HUES48 (cell line): ENCODE measurements around the gene HMGN3.

Experiments
- H3K27ac ChIP-seq: one replicate; pipeline ENCODE4 v1.7.0; 2013; ENCODE audit warnings: low read depth, low read length, inconsistent platforms
- H3K27me3 ChIP-seq: 2 replicates; pipeline ENCODE4 v1.6.1; 2013; ENCODE audit warnings: mild to moderate bottlenecking, low read length; ENCODE audit not compliant: control insufficient read depth, insufficient read depth
- H3K36me3 ChIP-seq: 2 replicates; pipeline ENCODE4 v1.6.1; 2013; ENCODE audit warnings: low read length; ENCODE audit not compliant: control insufficient read depth, insufficient read depth
- H3K4me1 ChIP-seq: 2 replicates; pipeline ENCODE4 v1.6.1; 2013; ENCODE audit warnings: mild to moderate bottlenecking, low read length; ENCODE audit not compliant: control insufficient read depth, insufficient read depth
- H3K4me3 ChIP-seq: 2 replicates; pipeline ENCODE4 v1.5.1; 2013; ENCODE audit warnings: mild to moderate bottlenecking, low read depth, low read length
- H3K9ac ChIP-seq: 2 replicates; pipeline ENCODE4 v1.6.1; 2013; ENCODE audit warnings: mild to moderate bottlenecking, low read depth, low read length, moderate library complexity
- H3K9me3 ChIP-seq: 2 replicates; pipeline ENCODE4 v1.6.1; 2013; ENCODE audit warnings: low read length; ENCODE audit not compliant: control insufficient read depth, insufficient read depth

Gene HMGN3

DNA sequence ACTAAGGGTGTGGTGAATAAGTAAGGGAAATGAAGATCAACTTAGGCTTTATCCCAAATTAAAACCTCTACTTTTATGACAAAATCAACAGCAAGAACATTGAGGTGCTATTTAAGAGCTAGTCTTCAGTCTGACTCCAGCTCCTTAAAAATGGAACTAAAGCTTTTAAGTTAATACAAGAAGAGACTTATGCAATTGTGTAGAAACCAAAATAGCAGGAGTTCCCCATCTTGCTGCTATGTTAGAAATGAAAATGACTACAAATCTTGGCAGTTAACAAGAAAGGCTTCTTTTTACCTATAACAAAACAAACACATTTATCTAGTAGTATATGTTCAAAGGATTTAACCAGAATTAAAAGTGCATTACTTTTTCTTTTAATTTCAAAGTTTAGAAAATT lies 25.7 kb downstream of the HMGN3 start:
- Histone ChIP-seq H3K27ac (no peak overlapping the region), H3K36me3 (peaks cover 68% of the 10 kb centered on the region), H3K27me3 (no peaks in the 10 kb centered on the region), H3K4me1 (no peaks in the 10 kb centered on the region), H3K4me3 (no peak overlapping the region), H3K9ac (no peak overlapping the region), H3K9me3 (no peaks in the 10 kb centered on the region)

GRCh38 chr6:79203753-79204253 lies 30.7 kb downstream of the HMGN3 start:
- Histone ChIP-seq H3K4me3 (no peak overlapping the region), H3K27me3 (no peaks in the 10 kb centered on the region), H3K4me1 (no peaks in the 10 kb centered on the region), H3K9ac (no peak overlapping the region), H3K9me3 (no peaks in the 10 kb centered on the region), H3K36me3 (peaks cover 90% of the 10 kb centered on the region), H3K27ac (no peak overlapping the region)

DNA sequence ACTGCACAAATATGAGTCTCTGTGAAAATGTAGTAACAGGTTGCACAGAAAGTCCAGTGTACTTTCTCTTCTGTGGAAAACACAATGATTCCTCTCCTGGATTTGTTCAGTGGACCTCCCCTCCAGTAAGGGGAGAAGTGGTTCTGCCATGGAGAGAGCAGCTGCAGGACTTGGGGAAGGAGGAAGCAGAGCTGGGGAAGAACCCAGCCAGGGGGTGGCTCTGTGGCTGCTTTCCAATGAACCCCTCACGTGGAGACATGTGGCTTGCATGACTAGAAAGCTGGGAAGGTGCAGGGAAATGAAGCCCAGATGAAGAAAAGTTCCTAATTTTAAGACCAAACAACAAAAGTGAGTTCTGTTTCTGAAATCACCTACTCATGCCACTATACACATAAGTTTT lies 31.9 kb downstream of the HMGN3 start:
- Histone ChIP-seq H3K36me3 (peaks cover 79% of the 10 kb centered on the region), H3K4me3 (no peak overlapping the region), H3K4me1 (no peaks in the 10 kb centered on the region), H3K27me3 (no peaks in the 10 kb centered on the region), H3K9me3 (no peaks in the 10 kb centered on the region), H3K9ac (no peak overlapping the region), H3K27ac (no peak overlapping the region)

DNA sequence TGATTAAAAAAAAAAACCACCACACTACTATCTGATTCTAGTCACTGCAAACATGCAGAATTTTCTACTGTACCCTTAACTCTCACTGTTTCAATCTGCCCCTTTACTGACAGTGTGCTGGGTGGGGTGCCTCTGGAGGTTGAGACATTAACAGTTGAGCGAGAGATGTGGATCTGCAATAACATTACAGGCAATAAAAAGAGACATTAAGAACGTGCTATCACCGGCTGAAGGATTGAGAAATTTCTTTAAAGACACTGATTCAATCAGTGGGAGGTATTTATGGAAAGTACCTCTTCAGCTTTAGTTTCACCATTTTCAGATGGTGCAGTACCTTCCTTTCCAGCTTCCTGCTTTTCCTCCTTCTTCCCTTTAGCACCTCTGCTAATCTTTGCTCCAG lies 32.5 kb downstream of the HMGN3 start:
- H3K27me3 ChIP-seq, result no peaks in the 10 kb centered on the region
- H3K27ac ChIP-seq, result no peak overlapping the region
- no peaks in the 10 kb centered on the region for H3K9me3 ChIP-seq
- H3K36me3 ChIP-seq, result peaks cover 74% of the 10 kb centered on the region
- no peak overlapping the region for H3K9ac ChIP-seq
- H3K4me3 ChIP-seq, result no peak overlapping the region
- no peaks in the 10 kb centered on the region for H3K4me1 ChIP-seq

DNA sequence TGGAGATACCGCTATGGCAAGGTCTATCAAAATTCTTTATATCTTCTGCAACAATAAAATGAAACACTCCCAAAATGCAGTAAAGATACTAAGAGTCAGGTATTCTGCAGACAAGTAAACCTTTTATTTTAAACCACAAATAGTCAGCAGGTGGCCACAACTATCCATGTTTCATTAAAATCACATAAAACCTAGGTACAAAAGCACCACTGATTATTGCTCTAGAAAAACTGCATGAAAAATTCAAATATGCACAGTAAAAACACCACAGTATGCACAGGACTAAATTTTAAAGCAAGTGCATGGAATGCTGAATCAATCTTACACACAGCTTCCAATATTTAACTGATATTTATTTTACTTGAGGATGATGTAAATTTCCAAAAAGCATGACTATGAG lies 33.3 kb downstream of the HMGN3 start:
- Histone ChIP-seq H3K27ac (no peak overlapping the region), H3K9me3 (no peaks in the 10 kb centered on the region)

GRCh38 chr6:79196912-79197311 lies 37.6 kb downstream of the HMGN3 start:
- Histone ChIP-seq H3K27me3 (no peaks in the 10 kb centered on the region), H3K4me3 (no peak overlapping the region), H3K4me1 (no peaks in the 10 kb centered on the region), H3K27ac (no peak overlapping the region), H3K36me3 (peaks cover 28% of the 10 kb centered on the region), H3K9ac (no peak overlapping the region), H3K9me3 (peaks cover 6% of the 10 kb centered on the region; the same call in 1 of the 2 replicates)

More for the DNA sequence above, 33.3 kb downstream of the HMGN3 start:
- no peak overlapping the region for H3K4me3 ChIP-seq
- H3K27me3 ChIP-seq, result no peaks in the 10 kb centered on the region
- H3K4me1 ChIP-seq, result no peaks in the 10 kb centered on the region
- H3K36me3 ChIP-seq, result peaks cover 66% of the 10 kb centered on the region
- no peak overlapping the region for H3K9ac ChIP-seq

GRCh38 chr6:79193971-79194370 lies 40.5 kb downstream of the HMGN3 start:
- Histone ChIP-seq H3K4me3 (no peak overlapping the region), H3K36me3 (0 out of 2 replicates have a peak, but pooled peaks cover 3% of the 10 kb centered on the region), H3K9ac (no peak overlapping the region), H3K27me3 (no peaks in the 10 kb centered on the region), H3K9me3 (peaks cover 19% of the 10 kb centered on the region), H3K27ac (no peak overlapping the region), H3K4me1 (peaks cover 4% of the 10 kb centered on the region)

- Histone ChIP-seq H3K27me3 (no peaks in the 10 kb centered on the region), H3K9me3 (peaks cover 19% of the 10 kb centered on the region), H3K27ac (no peak overlapping the region), H3K9ac (no peak overlapping the region), H3K36me3 (no peaks in the 10 kb centered on the region), H3K4me3 (no peak overlapping the region), H3K4me1 (peaks cover 9% of the 10 kb centered on the region)
These were observed 44.6 kb downstream of the HMGN3 start for GRCh38 chr6:79189760-79190350.

DNA sequence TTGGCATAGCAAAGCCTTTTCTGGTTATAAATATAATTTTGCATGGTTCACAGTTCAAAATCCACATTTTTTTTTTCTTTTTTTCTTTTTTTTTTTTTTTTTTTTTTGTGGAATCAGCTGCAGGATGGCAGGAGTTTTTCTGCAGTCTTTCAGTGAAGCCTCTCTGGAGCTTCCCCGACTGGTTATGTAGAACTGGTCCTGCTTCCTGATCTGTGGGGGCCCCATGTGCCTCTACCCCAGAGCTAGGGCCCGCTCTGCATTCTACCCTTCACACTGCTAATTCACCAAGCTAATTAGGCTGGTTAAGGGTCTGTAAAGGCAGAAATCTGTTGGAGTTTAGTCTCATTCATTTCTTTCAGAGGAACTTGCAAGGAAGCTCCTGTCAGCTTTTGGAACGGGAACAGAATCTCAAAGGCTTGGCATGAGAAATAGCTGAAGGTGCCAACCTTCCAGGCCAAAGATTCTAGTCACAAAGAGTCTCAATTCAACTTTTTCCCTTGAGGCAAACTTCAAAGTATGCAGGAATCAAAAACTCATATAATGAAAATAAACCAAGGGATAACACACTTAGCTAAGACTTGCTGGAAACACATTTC lies 45.5 kb downstream of the HMGN3 start:
- peaks cover 9% of the 10 kb centered on the region for H3K4me1 ChIP-seq
- no peak overlapping the region for H3K27ac ChIP-seq
- no peaks in the 10 kb centered on the region for H3K27me3 ChIP-seq
- no peak overlapping the region for H3K4me3 ChIP-seq
- peaks cover 19% of the 10 kb centered on the region for H3K9me3 ChIP-seq
- H3K9ac ChIP-seq, result no peak overlapping the region
- H3K36me3 ChIP-seq, result no peaks in the 10 kb centered on the region

- Histone ChIP-seq H3K4me3 (no peak overlapping the region), H3K9me3 (peaks cover 19% of the 10 kb centered on the region), H3K27me3 (no peaks in the 10 kb centered on the region), H3K4me1 (peaks cover 9% of the 10 kb centered on the region), H3K27ac (no peak overlapping the region), H3K36me3 (no peaks in the 10 kb centered on the region), H3K9ac (no peak overlapping the region)
These were observed 46.4 kb downstream of the HMGN3 start for GRCh38 chr6:79188107-79188506.

DNA sequence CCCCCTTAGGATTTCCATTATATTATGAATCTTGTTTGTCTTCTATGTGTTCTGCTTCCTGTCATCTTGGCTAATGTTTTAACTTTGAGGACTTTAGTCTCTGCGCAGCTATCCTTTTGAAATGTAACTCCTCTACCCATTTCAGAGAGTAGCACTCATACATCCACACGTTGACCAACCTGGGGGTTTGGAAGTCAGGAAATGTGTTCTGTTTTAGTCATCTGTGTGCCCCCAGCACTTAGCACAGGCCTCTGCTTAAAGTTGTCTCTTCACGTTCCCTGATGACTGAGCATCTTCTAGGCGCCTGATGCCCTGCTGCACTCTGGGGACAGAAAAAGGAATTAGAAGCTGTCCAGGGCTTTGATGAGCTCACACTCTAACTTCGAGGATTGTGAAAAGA lies 47.9 kb downstream of the HMGN3 start:
- Histone ChIP-seq H3K4me1 (peaks cover 9% of the 10 kb centered on the region), H3K9me3 (peaks cover 10% of the 10 kb centered on the region), H3K36me3 (no peaks in the 10 kb centered on the region), H3K27ac (no peak overlapping the region), H3K9ac (no peak overlapping the region), H3K4me3 (no peak overlapping the region), H3K27me3 (no peaks in the 10 kb centered on the region)
